Panc1 (cell line): Measurements from ENCODE around the gene MLN. TPM values are rescaled to one million over a fixed set of nuclear protein-coding genes. Genes with fewer than 3 reads are reported as not detected.

ENCODE experiments used
- ATAC-seq: fragments of 200-7000 bp; cut with Tn5 transposase; 2 replicates; pipeline ENCODE4 v1.9.1; 2020; ENCODE audit warnings: mild to moderate bottlenecking, moderate library complexity
- BruUV-seq: library from RNA; stranded (reverse); fragments of 400-500 nt; replicated peaks from 2 replicates; lab custom pipeline; 2021; lab: Mats Ljungman, UMichigan
- CTCF ChIA-PET: fragments of 300-600 bp; sonication (Branson Sonifier 250); formaldehyde crosslinking; loops from one replicate; lab custom pipeline; 2022; ENCODE audit warnings: antibody characterized with exemption; lab: Charles Lee
- POLR2A ChIA-PET: fragments of 300-600 bp; sonication (Branson Sonifier 250); formaldehyde crosslinking; loops from one replicate; lab custom pipeline; 2022; ENCODE audit warnings: antibody characterized with exemption; lab: Charles Lee
- DNase-seq: peaks from one replicate; pipeline ENCODE4 v3.0.0-alpha.2; 2010; ENCODE audit warnings: low read depth, low spot score
- H3K27ac ChIP-seq: 2 replicates; pipeline ENCODE4 v1.5.1; 2011; ENCODE audit warnings: mild to moderate bottlenecking, low read length, inconsistent platforms
- H3K27me3 ChIP-seq: fragments of 200-500 bp; sonication (Bioruptor generic); 2 replicates; pipeline ENCODE4 v1.6.0; 2014; ENCODE audit warnings: low read length, inconsistent platforms; ENCODE audit not compliant: control insufficient read depth, insufficient read depth
- H3K36me3 ChIP-seq: fragments of 200-500 bp; sonication (Bioruptor generic); 2 replicates; pipeline ENCODE4 v1.5.1; 2014; ENCODE audit warnings: inconsistent platforms, mild to moderate bottlenecking, low read length, moderate library complexity; ENCODE audit not compliant: control insufficient read depth, insufficient read depth
- H3K4me1 ChIP-seq: 2 replicates; pipeline ENCODE4 v1.5.1; 2011; ENCODE audit warnings: inconsistent platforms, mild to moderate bottlenecking, low read length, moderate library complexity; ENCODE audit not compliant: control insufficient read depth, insufficient read depth
- H3K4me3 ChIP-seq, 2 experiments: 2 replicates each; pipeline ENCODE4 v1.5.1; 2011 to 2012; ENCODE audit warnings: low read depth in 2 of 2, low read length in 2 of 2, mild to moderate bottlenecking in 2 of 2, inconsistent platforms in 1 of 2, moderate library complexity in 1 of 2
- H3K9me3 ChIP-seq: fragments of 200-500 bp; sonication (Bioruptor generic); 2 replicates; pipeline ENCODE4 v1.5.1; 2014; ENCODE audit warnings: low read depth, mild to moderate bottlenecking, inconsistent platforms, low read length, moderate library complexity; ENCODE audit not compliant: control insufficient read depth, insufficient read depth
- POLR2AphosphoS5 ChIP-seq: IDR thresholded peaks from 2 replicates; pipeline ENCODE4 v1.6.1; 2012; ENCODE audit warnings: mild to moderate bottlenecking, low read depth, low read length, moderate library complexity
- SIN3A ChIP-seq: IDR thresholded peaks from 2 replicates; pipeline ENCODE4 v1.6.1; 2012; ENCODE audit warnings: low read depth, mild to moderate bottlenecking, low read length, moderate library complexity, borderline replicate concordance; ENCODE audit not compliant: insufficient read depth
- TCF7L2 ChIP-seq: IDR thresholded peaks from 2 replicates; pipeline ENCODE4 v1.6.1; 2011; ENCODE audit warnings: mild to moderate bottlenecking, low read depth, low read length, inconsistent platforms
- in situ Hi-C: cut with HindIII; loops from 2 replicates; pipeline ENCODE4 v1.10.0; 2016; ENCODE audit warnings: low sequenced_read_pairs, low pct_unique_long_range_greater_than_20kb
- intact Hi-C: fragments of 100-400 bp; cut with micrococcal nuclease; formaldehyde crosslinking; loops from one replicate; pipeline ENCODE4 v1.10.0; 2022; ENCODE audit not compliant: unreplicated experiment
- total RNA-seq: library from RNA; stranded (reverse); gene quantifications from one replicate; pipeline ENCODE4 v1.2.1, GENCODE V29; 2021; ENCODE audit not compliant: unreplicated experiment
- TF ChIP-seq, protein P1 (sequence below), 2 experiments: IDR thresholded peaks; 2 replicates each; pipeline ENCODE4 v1.6.1; 2011 to 2012; ENCODE audit warnings: low read depth in 2 of 2, control low read depth in 1 of 2, low read length in 1 of 2, mild to moderate bottlenecking in 1 of 2, moderate library complexity in 1 of 2; ENCODE audit not compliant: insufficient read depth in 1 of 2
- TF ChIP-seq, protein P2 (sequence below): fragments of 450-650 bp; IDR thresholded peaks from 2 replicates; pipeline ENCODE4 v1.5.1; 2017; ENCODE audit warnings: mild to moderate bottlenecking

The MLN gene
- total RNA-seq, 1 experiment from 2014 or later, result not detected

DNA sequence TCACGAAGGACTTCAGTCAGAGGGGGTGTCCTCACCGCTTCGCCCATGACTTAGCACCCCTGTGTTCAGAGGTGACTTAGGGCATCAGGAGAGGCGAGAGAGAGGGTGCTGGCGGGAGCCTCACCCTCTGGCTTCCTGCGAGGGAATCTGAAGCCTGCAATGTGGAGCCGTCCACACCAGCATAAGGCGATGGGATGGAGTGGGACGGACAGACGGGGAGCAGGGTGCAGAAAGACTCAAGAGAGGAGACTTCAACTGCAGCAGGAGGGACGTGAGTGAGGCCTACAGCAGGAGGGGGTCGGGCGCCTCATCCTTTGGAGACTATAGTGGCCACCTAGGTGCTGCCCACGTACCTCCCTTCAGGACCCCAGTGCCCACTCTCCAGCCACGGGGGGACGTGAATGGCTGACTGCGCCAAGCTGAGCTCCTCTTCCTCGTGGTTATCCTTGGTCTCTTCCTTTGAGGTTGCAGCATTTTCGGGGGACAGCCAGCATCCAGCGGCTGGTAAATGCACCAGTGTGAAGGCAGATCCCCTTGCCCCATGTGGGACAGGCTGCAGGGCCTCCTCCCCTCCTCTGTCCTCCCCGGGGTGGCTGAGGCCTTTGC lies 26.9 kb upstream of the MLN start:
- H3K36me3 ChIP-seq, result no peaks in the 10 kb centered on the region
- H3K9me3 ChIP-seq, result no peaks in the 10 kb centered on the region
- H3K27ac ChIP-seq, result peak overlapping the region; percentile 44
- H3K4me1 ChIP-seq, result peaks cover 26% of the 10 kb centered on the region
- ChIA-PET CTCF (no interaction called here), POLR2A (no interaction called here)
- no peak for TF ChIP-seq POLR2AphosphoS5
- TF ChIP-seq, protein P1, sequence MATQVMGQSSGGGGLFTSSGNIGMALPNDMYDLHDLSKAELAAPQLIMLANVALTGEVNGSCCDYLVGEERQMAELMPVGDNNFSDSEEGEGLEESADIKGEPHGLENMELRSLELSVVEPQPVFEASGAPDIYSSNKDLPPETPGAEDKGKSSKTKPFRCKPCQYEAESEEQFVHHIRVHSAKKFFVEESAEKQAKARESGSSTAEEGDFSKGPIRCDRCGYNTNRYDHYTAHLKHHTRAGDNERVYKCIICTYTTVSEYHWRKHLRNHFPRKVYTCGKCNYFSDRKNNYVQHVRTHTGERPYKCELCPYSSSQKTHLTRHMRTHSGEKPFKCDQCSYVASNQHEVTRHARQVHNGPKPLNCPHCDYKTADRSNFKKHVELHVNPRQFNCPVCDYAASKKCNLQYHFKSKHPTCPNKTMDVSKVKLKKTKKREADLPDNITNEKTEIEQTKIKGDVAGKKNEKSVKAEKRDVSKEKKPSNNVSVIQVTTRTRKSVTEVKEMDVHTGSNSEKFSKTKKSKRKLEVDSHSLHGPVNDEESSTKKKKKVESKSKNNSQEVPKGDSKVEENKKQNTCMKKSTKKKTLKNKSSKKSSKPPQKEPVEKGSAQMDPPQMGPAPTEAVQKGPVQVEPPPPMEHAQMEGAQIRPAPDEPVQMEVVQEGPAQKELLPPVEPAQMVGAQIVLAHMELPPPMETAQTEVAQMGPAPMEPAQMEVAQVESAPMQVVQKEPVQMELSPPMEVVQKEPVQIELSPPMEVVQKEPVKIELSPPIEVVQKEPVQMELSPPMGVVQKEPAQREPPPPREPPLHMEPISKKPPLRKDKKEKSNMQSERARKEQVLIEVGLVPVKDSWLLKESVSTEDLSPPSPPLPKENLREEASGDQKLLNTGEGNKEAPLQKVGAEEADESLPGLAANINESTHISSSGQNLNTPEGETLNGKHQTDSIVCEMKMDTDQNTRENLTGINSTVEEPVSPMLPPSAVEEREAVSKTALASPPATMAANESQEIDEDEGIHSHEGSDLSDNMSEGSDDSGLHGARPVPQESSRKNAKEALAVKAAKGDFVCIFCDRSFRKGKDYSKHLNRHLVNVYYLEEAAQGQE (IDR thresholded peaks at IDR 0.05; ENCODE audit: insufficient read depth in 1 of 2, low read depth in 2 of 2, low read length in 1 of 2), result no peak
- TF ChIP-seq TCF7L2, result no peak
- TF ChIP-seq, protein P2, sequence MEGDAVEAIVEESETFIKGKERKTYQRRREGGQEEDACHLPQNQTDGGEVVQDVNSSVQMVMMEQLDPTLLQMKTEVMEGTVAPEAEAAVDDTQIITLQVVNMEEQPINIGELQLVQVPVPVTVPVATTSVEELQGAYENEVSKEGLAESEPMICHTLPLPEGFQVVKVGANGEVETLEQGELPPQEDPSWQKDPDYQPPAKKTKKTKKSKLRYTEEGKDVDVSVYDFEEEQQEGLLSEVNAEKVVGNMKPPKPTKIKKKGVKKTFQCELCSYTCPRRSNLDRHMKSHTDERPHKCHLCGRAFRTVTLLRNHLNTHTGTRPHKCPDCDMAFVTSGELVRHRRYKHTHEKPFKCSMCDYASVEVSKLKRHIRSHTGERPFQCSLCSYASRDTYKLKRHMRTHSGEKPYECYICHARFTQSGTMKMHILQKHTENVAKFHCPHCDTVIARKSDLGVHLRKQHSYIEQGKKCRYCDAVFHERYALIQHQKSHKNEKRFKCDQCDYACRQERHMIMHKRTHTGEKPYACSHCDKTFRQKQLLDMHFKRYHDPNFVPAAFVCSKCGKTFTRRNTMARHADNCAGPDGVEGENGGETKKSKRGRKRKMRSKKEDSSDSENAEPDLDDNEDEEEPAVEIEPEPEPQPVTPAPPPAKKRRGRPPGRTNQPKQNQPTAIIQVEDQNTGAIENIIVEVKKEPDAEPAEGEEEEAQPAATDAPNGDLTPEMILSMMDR, result no peak
- no peak for DNase-seq
- no peak for ATAC-seq
- BruUV-seq, result no TSS peak
- H3K4me3 ChIP-seq, result no peak overlapping the region
- in situ Hi-C loops (no loop called here), intact Hi-C loops (no loop called here)
- H3K27me3 ChIP-seq, result no peaks in the 10 kb centered on the region

DNA sequence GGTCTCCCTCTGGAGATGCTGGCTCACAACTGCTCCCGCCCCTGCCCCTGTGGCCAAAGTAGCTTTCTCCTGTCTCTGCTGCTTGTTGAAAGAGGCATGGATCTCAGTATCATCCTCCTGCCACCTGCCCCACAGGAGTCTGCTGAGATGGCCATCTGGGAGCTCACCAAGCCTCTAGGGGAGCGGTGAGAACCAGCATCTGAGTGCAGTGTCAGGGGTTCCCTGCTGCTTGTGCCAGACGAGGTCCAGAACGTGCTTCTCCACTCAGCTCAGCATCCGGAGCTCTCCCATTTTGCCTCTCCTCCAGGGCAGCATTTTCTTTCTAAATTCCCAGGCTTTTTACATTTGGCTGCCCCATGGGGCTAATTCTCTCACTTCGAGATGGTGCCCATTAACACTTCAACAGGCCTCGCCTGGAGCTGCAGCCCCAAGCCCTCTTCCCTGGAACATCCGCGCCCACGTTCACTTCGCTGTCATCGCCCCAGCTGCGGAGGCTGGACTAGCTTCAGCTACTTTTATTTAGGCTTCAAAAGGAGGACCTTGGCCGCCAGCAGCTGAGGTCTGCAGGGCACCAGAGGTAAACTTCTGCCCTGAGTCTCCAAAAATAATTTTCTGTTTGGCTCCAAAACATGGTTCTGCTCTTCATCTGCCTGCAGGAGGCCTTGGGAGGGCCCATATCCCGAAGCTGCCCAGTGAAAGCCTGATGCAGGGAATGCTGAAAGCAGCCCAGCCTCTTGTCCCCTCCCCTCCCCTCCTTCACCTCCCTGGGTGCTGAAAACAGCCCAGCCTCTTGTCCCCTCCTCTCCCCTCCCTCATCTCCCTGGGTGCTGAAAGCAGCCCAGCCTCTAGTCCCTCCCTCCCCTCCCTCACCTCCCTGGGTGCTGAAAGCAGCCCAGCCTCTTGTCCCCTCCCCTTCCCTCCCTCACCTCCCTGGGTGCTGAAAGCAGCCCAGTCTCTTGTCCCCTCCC lies 25.2 kb upstream of the MLN start:
- Histone ChIP-seq H3K27me3 (no peaks in the 10 kb centered on the region), H3K4me1 (peaks cover 29% of the 10 kb centered on the region), H3K9me3 (no peaks in the 10 kb centered on the region), H3K27ac (peak overlapping the region; percentile 63; the same call in 1 of the 2 replicates), H3K36me3 (no peaks in the 10 kb centered on the region), H3K4me3 (no peak overlapping the region)
- no peak for DNase-seq
- ChIA-PET POLR2A (interaction anchor here (1.2 kb wide), 1 partner anchor 42 kb away, joined by 3 read pairs; no protein-coding TSS in a partner anchor), CTCF (interaction anchor here (1.0 kb wide), 1 partner anchor 10 kb away, joined by 4 read pairs; no protein-coding TSS in a partner anchor)
- intact Hi-C loops (no loop called here), in situ Hi-C loops (no loop called here)
- no TSS peak for BruUV-seq
- peak; percentile 26 for ATAC-seq
- TF ChIP-seq TCF7L2 (no peak), SIN3A (no peak), POLR2AphosphoS5 (no peak)
- TF ChIP-seq, protein P2, result no peak
- TF ChIP-seq, protein P1 (IDR thresholded peaks at IDR 0.05; ENCODE audit: insufficient read depth in 1 of 2, low read depth in 2 of 2, low read length in 1 of 2), result no peak
